ENCODE data around the gene GLG1.
"Not testable (repeated sequence)": the region's sequence is repeated elsewhere in the genome, so short reads cannot be mapped to it uniquely, and the experiment has no call there.

Gene GLG1

DNA sequence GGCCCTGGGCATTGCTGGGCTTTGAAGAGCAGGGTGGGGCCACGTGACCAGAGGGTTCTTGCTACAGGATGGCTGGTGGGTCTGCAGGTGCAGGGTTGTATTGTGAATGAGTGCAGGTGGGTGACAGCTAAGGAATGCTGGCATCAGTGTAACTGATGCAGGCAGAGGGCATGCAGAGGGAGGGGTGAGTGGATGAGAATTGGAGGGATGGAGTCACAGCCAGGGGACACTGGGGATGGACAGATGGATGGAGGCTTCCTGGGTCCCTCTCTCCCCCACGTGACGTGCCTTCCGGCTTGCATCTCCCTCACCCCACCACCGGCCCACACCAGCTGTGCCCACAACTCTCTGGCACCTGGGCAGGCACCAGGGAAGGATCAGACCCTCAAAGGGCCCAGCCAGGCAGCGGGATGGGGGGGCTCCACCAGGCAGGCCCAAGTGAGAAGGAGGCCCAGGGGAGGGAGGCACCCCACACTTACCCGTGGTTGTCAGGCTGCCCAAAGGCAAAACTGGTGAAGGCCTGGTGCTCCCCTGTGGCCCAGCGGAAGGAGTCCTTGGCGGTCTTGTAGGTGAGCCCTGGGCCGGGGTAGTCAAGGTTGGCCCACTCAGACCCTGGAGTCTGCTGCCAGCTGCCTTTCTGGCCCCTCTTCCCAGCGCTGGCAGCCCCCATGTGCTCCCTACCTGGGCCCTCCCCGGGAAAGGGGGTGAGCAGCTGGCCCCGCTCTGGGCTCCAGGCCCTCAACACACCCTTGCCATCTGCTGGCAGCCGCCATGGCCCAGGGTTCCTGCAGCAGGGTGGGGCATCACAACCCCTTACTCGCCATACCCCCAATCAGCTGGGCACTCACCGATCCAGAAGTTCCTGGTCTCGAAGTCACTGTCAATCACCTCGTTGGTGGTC, 196.6 kb downstream of the GLG1 start:
- H3K4me1 ChIP-seq (ENCODE audit: low read length); H3K27ac ChIP-seq (ENCODE audit: low read length); H3K27me3 ChIP-seq (ENCODE audit: low read depth, low read length); H3K9ac ChIP-seq (ENCODE audit: low read length); H3K4me2 ChIP-seq (ENCODE audit: low read length); H3K4me3 ChIP-seq (ENCODE audit: low read length); H2AFZ ChIP-seq (ENCODE audit: low read depth, low read length); H3K79me2 ChIP-seq (ENCODE audit: low read length); H4K20me1 ChIP-seq (ENCODE audit: insufficient read depth, low read length); H3K9me3 ChIP-seq (ENCODE audit: insufficient read depth, low read length); H3K36me3 ChIP-seq (replicated peaks; ENCODE audit: low read depth, low read length): not testable (repeated sequence)

GRCh38 chr16:74409185-74409981, 197.5 kb downstream of the GLG1 start:
- not testable (repeated sequence) for H3K4me3 ChIP-seq (ENCODE audit: low read length); H3K4me2 ChIP-seq (ENCODE audit: low read length); H3K4me1 ChIP-seq (ENCODE audit: low read length); H4K20me1 ChIP-seq (ENCODE audit: insufficient read depth, low read length); H3K9me3 ChIP-seq (ENCODE audit: insufficient read depth, low read length); H3K9ac ChIP-seq (ENCODE audit: low read length); H3K27ac ChIP-seq (ENCODE audit: low read length); H3K36me3 ChIP-seq (replicated peaks; ENCODE audit: low read depth, low read length); H3K79me2 ChIP-seq (ENCODE audit: low read length); H2AFZ ChIP-seq (ENCODE audit: low read depth, low read length); H3K27me3 ChIP-seq (ENCODE audit: low read depth, low read length)

DNA sequence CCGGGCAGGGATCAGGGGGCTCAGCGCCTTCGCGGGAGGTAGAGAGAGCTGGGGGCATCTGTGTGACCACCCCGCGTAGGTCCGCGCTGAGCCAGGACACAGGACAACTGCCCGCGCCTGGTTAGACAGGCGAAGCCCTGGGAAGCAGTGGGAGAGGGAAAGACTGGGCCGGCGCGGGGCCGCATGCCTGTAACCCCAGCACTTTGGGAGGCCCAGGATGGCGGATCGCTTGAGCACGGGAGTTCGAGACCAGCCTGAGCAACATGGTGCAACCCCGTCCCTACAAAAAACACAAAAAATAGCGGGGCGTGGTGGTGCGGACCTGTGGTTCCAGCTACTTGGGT, 199.6 kb downstream of the GLG1 start:
- not testable (repeated sequence) for H3K9ac ChIP-seq (ENCODE audit: low read length); H3K36me3 ChIP-seq (replicated peaks; ENCODE audit: low read depth, low read length); H3K4me2 ChIP-seq (ENCODE audit: low read length)

DNA sequence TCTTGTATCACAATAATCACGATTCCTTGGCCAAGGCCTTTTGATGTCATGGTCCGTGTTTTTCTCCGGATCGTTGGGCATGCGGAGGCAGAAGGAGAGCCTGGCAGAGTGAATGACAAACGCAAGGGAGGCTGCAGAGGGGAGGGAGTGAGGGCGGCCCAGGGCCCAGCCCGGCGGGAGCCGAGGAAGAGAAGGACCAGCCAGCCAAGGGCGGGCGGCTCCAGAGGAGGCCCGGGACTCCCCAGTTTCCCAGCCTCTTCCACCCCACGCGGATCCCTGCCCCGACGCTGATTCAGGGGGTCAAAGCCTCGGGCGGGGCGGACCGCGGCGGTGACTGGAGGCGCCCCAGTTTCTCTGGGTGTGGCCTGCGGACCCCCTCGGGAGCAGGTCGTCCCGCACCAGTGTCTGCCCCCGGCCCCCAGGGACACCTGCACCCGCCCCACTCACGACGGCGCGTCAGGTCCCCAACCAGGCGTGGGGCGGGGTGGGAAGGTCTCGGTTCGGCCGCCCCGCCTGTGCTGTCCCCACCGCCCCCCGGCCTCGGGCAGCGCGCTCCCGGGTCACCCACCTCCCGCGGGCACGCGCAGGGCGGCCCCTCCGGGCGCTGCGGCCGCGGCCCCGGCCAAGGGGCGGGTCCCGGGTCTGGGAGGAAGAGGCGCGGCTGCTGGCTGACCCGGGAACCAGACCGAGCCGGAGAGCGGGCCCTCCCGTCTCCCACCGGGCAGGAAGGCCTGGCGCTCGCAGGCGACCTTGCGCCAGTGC, 200.1 kb downstream of the GLG1 start:
- H3K36me3 ChIP-seq (replicated peaks; ENCODE audit: low read depth, low read length); H2AFZ ChIP-seq (ENCODE audit: low read depth, low read length); H3K27ac ChIP-seq (ENCODE audit: low read length); H3K4me1 ChIP-seq (ENCODE audit: low read length); H3K4me3 ChIP-seq (ENCODE audit: low read length); H4K20me1 ChIP-seq (ENCODE audit: insufficient read depth, low read length); H3K9me3 ChIP-seq (ENCODE audit: insufficient read depth, low read length); H3K4me2 ChIP-seq (ENCODE audit: low read length); H3K9ac ChIP-seq (ENCODE audit: low read length); H3K79me2 ChIP-seq (ENCODE audit: low read length); H3K27me3 ChIP-seq (ENCODE audit: low read depth, low read length): not testable (repeated sequence)

More for the DNA sequence above, 199.6 kb downstream of the GLG1 start:
- not testable (repeated sequence) for H2AFZ ChIP-seq (ENCODE audit: low read depth, low read length); H3K79me2 ChIP-seq (ENCODE audit: low read length); H3K4me3 ChIP-seq (ENCODE audit: low read length); H3K27me3 ChIP-seq (ENCODE audit: low read depth, low read length); H3K27ac ChIP-seq (ENCODE audit: low read length); H4K20me1 ChIP-seq (ENCODE audit: insufficient read depth, low read length); H3K4me1 ChIP-seq (ENCODE audit: low read length); H3K9me3 ChIP-seq (ENCODE audit: insufficient read depth, low read length)

- not testable (repeated sequence) for H3K36me3 ChIP-seq (replicated peaks; ENCODE audit: low read depth, low read length); H3K9ac ChIP-seq (ENCODE audit: low read length); H3K79me2 ChIP-seq (ENCODE audit: low read length); H3K27ac ChIP-seq (ENCODE audit: low read length); H4K20me1 ChIP-seq (ENCODE audit: insufficient read depth, low read length); H3K27me3 ChIP-seq (ENCODE audit: low read depth, low read length); H2AFZ ChIP-seq (ENCODE audit: low read depth, low read length); H3K9me3 ChIP-seq (ENCODE audit: insufficient read depth, low read length); H3K4me1 ChIP-seq (ENCODE audit: low read length); H3K4me3 ChIP-seq (ENCODE audit: low read length); H3K4me2 ChIP-seq (ENCODE audit: low read length)
Observed at GRCh38 chr16:74404148-74404933, 202.6 kb downstream of the GLG1 start.

DNA sequence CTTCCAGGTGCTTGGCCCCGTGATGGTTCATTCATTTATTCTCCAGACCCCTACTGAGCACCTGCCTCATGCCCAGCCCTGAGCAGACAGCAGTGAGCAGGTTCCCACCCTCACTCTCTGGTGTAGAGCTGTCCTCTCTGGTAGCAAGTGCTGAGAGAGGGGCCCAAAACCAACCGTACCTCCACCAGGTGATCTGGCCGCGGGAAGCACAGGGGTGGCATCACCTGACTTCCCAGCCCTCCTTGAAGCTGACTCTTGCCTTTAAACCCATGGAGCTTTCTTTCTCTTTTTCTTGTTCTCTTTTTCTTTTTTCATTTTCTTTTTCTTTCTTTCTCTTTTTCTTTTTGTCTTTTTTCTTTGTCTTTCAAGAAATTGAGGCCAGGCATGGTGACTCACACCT, 206.7 kb downstream of the GLG1 start:
- H3K27me3 ChIP-seq (ENCODE audit: low read depth, low read length); H3K4me3 ChIP-seq (ENCODE audit: low read length); H2AFZ ChIP-seq (ENCODE audit: low read depth, low read length); H3K4me2 ChIP-seq (ENCODE audit: low read length); H3K79me2 ChIP-seq (ENCODE audit: low read length); H3K36me3 ChIP-seq (replicated peaks; ENCODE audit: low read depth, low read length); H3K9ac ChIP-seq (ENCODE audit: low read length); H3K27ac ChIP-seq (ENCODE audit: low read length); H3K4me1 ChIP-seq (ENCODE audit: low read length); H3K9me3 ChIP-seq (ENCODE audit: insufficient read depth, low read length); H4K20me1 ChIP-seq (ENCODE audit: insufficient read depth, low read length): not testable (repeated sequence)

DNA sequence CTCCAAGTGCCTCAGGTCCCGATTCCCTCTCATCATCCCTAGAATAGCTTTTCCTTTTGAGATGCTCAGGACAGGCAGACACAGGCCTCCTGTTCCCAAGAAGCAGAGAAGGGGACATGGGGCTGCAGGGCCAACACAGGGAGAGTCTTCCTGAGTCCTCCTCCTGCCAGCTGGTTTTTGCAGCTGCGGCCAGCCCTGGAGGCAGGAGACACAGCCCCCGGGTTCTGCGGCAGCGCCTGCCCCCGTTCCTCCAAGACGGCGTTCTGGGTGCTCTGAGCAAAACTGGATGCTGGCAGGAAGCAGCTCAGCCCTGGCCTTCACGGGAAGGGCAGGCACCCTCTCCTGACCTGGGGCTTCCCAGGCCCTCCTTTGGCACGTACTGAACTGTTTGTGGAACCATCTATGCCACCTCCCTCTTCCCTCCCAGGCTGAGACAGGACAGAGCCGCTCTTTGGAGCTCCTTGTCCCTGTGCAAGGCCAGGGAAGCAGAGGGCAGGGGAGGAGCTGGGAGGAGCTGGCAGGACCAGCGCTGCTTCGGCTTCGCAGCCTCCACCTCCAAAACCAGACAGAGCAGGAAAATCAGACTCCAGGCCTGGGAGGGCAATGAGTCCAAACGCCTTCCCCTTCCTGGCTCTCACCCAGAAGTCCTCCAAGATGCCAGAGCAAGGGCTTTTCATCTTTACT, 208.6 kb downstream of the GLG1 start:
- not testable (repeated sequence) for H2AFZ ChIP-seq (ENCODE audit: low read depth, low read length); H3K27me3 ChIP-seq (ENCODE audit: low read depth, low read length); H3K27ac ChIP-seq (ENCODE audit: low read length); H3K4me2 ChIP-seq (ENCODE audit: low read length); H3K4me3 ChIP-seq (ENCODE audit: low read length); H3K9me3 ChIP-seq (ENCODE audit: insufficient read depth, low read length); H3K9ac ChIP-seq (ENCODE audit: low read length); H4K20me1 ChIP-seq (ENCODE audit: insufficient read depth, low read length); H3K79me2 ChIP-seq (ENCODE audit: low read length); H3K4me1 ChIP-seq (ENCODE audit: low read length); H3K36me3 ChIP-seq (replicated peaks; ENCODE audit: low read depth, low read length)
